GM19238 (cell line): ENCODE data around the gene RASA4.
"Not testable (repeated sequence)": the region's sequence is repeated elsewhere in the genome, so short reads cannot be mapped to it uniquely, and the experiment has no call there.

Experiments used
- DNase-seq: peaks from one replicate; pipeline ENCODE4 v3.0.0; 2011; ENCODE audit warnings: low spot score; ENCODE audit not compliant: insufficient read length

RASA4 gene

DNA sequence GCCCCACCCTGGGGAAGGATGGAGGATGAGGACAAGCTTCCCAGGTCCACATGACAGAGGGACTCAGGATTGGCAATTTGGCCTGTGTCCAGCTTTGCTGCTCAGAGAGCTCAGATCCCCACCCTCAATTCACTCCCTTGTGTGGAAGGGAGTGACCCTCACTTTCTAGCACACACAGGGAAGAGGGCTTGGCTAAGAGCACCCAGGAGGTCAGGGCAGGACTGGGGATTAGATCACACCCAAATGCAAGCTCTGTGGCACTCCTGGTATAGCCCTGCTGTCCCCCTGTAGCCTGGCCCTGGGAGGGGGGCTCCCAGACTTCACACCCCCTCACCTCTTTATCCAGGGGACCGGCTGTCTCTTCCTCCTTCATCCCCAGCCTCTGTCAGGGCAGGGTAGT, 72.2 kb downstream of the RASA4 start:
- DNase-seq = not testable (repeated sequence)

DNA sequence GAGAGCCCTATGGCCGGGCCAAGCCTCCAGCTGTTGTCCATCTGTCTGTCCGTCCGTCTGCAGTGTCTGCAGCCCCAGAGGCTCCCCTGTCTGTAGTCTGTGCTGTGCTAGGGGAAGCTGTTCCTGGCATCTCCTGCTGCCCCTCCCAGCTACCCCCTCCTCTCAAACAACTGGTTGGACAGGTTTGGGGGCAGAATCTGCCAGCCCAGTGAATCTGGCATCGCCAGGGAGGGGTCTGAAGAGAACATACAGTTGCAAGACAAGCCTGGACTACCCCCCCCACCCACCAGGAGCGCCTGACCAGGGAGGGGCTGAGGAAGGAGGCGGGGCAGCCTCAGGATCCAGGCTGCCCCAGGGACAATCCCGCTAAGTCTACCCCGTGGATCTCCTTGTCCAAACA, 73.0 kb downstream of the RASA4 start, which contains the start of gene UPK3BL2:
Gene UPK3BL2, minus strand, starts transcription at position 101 of the 400 bp plus-strand sequence. Its CDS starts 60 bp downstream, at position 41.
- not testable (repeated sequence) for DNase-seq

DNA sequence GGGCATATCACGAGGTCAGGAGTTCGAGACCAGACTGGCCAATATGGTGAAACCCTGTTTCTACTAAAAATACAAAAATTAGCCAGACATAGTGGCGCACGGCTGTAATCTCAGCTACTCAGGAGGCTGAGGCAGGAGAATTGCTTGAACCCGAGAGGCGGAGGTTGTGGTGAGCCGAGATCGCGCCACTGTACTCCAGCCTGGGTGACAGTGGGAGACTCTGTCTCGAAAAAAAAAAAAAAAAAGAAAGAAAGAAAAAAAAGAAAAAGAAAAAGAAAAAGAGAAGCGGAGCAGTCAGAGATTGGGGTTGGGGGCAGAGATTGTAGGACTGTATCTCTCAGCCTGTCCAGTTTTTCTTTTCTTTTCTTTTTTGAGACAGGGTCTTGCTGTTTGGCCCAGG, 73.8 kb downstream of the RASA4 start:
- DNase-seq = not testable (repeated sequence)

DNA sequence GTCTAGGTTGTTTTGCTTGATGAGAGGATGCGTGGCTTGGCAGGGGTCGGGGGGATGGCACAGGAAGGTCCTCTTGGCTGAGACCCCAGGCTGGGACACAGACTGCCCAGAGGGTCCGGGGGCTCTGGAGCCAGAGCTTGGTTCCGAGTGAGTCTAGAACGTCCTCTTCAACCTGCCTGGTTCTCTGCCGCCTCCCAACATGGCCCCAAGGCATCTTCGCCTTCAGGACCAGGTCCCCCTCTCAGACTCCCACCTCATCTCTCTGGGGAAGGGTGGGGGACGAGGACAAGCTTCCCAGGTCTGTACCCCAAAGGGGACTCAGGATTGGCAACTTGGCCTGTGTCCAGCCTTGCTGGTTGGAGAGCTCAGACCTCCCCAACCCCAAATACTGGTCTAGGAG, 74.5 kb downstream of the RASA4 start:
- DNase-seq = not testable (repeated sequence)

DNA sequence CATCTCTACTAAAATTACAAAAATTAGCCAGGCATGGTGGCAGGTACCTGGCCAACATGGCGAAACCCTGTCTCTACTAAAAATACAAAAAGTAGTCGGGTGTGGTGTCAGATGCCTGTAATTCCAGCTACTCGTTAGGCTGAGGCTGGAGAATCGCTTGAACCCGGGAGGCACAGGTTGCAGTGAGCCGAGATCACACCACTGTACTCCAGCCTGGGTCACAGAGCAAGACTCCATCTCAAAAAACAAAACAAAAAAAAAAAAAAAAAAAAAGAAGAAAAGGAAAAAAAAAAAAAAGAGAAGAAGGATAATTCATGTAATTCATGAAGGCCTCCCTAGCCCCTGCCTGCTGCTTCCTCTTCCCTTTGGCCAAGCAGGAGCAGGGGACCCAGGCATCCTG, 76.0 kb downstream of the RASA4 start:
- not testable (repeated sequence) for DNase-seq

DNA sequence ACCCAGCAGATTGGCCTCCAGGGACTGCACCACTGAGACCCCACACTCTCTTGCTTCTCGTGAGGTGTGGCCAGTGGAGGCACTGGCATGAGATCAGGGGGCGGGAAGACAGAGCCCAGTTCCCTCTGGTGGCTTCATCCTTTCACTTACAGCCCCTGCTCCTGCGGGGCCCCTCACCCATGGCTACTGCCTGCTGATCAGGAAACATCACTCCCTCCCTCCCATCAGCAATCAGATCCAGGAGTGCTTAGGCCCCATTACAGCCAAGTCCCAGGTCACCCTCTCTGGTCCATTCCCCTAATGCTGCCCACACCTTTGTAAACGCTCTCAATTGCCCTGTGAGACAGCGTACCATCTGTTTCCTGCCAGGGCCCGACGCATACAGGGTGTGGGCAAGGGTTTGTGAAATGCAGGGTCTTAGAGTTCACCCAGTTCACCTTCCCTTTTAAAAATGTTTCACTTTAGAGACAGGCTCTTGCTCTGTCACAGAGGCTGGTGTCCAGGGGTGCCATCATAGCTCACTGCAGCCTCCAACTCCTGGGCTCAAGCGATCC, 81.4 kb downstream of the RASA4 start:
- not testable (repeated sequence) for DNase-seq

DNA sequence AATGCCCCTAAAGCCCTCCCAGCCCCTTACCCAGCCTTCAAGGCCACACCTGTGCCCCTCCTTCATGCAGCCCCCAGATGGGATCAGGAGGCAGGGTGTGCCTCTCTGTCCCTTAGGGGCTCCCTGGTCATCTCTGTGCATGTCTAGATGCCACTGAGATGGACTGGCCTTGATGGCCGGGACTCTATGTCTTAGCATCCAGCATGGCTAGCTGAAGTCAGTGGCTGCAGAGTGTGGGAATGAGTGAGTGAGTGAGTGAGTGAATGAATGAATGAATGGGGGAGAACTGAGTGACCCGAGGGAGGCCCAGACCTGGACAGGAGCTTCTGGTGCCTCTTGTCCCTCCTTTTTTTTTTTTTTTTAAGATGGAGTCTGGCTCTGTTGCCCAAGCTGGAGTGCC, 84.4 kb downstream of the RASA4 start:
- not testable (repeated sequence) for DNase-seq

DNA sequence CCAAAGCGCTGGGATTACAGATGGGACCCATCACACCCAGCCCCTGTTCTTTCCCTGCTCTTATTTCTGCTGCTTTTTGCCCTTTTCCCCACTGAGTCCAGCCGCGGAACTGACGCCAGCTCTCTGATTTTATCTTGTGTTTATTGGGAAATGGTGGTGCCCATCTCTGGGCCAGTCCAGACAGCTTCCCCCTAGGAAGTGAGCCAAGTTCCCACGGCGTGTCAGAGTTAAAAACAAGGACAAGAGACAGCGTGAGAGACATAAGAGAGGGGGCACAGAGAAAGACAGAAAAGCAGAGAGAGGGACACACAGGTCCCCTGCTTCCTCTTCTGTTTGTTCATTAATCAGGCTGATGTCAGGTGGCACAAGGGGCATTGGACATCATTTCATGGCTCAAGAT, 85.0 kb downstream of the RASA4 start:
- not testable (repeated sequence) for DNase-seq

DNA sequence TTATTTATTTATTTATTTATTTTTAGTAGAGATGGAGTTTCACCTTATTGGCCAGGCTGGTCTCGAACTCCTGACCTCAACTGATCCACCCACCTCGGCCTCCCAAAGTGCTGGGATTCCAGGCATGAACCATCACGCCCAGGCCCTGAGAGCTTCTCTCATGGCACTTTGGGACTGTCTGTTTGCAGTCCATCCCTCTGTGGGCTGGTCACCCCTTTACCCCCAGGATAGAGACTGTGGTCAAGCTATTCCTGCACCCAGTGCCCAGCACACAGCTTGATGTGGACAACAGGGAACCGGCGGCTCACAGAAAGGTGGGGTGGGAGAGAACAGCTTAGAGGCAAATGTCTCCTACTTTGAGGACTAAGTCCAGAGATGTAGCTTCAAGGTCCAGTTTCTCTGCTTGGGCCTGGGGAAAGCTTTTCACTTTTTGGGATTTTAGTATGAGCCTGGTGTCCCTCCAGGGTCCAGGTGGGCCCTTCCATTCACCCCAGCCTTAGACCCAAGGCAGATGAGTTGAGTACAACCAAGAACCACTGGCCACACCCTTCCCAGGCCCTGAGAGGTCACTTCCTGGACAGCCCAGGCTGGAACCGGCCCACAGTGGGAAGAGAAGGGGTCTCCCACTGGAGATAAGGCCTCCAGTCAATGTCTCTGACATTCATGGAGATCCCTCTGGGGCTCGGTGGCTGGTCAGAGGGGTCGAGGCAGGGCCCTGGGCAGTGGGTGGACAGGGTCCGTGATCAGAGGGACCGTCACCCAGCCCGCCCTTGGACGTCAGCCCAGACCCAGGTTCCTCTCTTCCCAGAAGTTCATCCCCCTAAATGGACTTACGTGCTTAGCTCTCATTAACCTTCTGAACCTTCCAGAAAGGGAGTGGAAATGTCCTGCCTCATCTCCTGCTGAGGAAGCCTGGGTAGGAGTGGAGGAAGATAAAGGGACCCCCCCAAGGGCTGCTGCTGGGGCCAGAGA, 88.4 kb downstream of the RASA4 start:
- not testable (repeated sequence) for DNase-seq

DNA sequence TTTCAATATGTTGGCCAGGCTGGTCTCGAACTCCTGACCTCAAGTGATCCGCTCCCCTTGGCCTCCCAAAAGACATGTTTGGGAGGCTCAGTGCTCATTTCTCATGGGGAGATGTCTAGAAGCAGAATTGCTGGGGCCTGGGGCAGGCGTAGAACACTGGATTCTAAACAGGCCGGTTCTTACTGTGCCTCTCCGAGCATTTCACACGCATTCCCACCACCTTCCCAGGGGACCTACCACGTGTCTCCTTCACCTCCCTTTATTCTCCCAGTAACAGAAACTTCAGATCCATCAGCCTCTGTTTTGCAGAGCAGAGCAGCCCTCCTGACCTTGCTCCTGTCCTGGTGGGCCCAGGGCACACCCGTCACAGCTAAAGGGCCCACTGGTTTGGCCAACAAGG, 89.4 kb downstream of the RASA4 start:
- not testable (repeated sequence) for DNase-seq

DNA sequence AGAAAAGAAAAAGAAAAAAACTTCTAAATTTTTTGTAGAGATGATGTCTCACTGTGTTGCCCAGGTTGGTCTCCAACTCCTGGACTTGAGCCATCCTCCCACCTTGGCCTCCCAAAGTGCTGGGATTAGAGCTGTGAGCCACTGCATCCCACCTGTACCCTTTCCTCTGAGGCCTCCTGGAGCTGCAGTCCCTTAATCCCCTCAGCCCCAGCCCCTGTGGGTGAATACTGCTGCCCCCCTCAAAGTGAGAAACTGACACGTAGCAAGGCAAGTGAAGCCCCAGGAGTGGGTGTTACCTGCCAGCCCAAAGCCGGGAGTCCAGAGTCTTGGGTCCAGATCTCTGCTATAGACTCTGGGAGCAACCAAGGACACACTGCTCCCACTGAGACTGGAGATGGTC, 91.8 kb downstream of the RASA4 start:
- DNase-seq = not testable (repeated sequence)
